Left lung (tissue), 10 donors: ENCODE data around the gene CHCHD1. TPM values are rescaled to one million over a fixed set of nuclear protein-coding genes. Genes with fewer than 3 reads are reported as not detected.
A peak's percentile ranks its signal among the peaks of the same experiment; 100 is the strongest.

ENCODE experiments used
- ATAC-seq: fragments of 200-7000 bp; cut with Tn5 transposase; one replicate; pipeline ENCODE4 v1.9.1; 2020; ENCODE audit warnings: moderate library complexity
- DNase-seq, 4 donors: peaks; one replicate each; pipeline ENCODE4 v3.0.0-alpha.2; 2013 to 2020
- H3K27ac ChIP-seq, 2 donors: fragments of 200-600 bp; sonication (generic) in 1 of 2; one replicate each; pipeline versions ENCODE4 v1.5.0 to v1.8.0; 2020 to 2021
- H3K27me3 ChIP-seq, 2 donors: fragments of 200-600 bp; sonication (generic) in 1 of 2; one replicate each; pipeline versions ENCODE4 v1.5.0 to v1.8.0; 2020 to 2021
- H3K36me3 ChIP-seq, 2 donors: fragments of 200-600 bp; sonication (generic) in 1 of 2; one replicate each; pipeline versions ENCODE4 v1.5.0 to v1.8.0; 2020 to 2021
- H3K4me1 ChIP-seq, 2 donors: fragments of 200-600 bp; one replicate each; pipeline ENCODE4 v1.8.0; 2021
- H3K4me3 ChIP-seq, 2 donors: fragments of 200-600 bp; sonication (generic) in 1 of 2; one replicate each; pipeline versions ENCODE4 v1.5.0 to v1.8.0; 2020 to 2021; ENCODE audit warnings: mild to moderate bottlenecking in 1 of 2
- H3K9me3 ChIP-seq, 2 donors: fragments of 200-600 bp; sonication (generic) in 1 of 2; one replicate each; pipeline versions ENCODE4 v1.5.0 to v1.8.0; 2020 to 2021
- intact Hi-C, 2 donors: fragments of 100-400 bp; cut with DNase I; formaldehyde crosslinking; loops; one replicate each; pipeline versions ENCODE4 v1.11.2 to v1.14.2; 2022
- polyA plus RNA-seq, 6 donors: library from polyadenylated mRNA; unstranded; fragments of 120-200 nt; gene quantifications; one replicate each; pipeline ENCODE4 v1.2.1, GENCODE V29; 2013; ENCODE audit not compliant: insufficient read length in 6 of 6
- total RNA-seq, 2 donors: library from RNA; stranded (reverse); fragmentation: NEBNext Ultra II Directional; extraction: Animal tissue kit (Norgen Biotek cat#: 25700); gene quantifications; one replicate each; pipeline ENCODE4 v1.2.1, GENCODE V29; 2021
- TF ChIP-seq, protein P1 (sequence below), 2 donors: fragments of 200-600 bp; sonication (generic) in 1 of 2; IDR thresholded peaks; one replicate each; pipeline versions ENCODE4 v1.5.0 to v1.8.0; 2021; ENCODE audit warnings: antibody characterized with exemption in 2 of 2
- donor health status: DM: no; HTN: yes; CAD: no.
- donor health status: DM: no; HTN: no; CAD: no.

CHCHD1 gene
- total and polyA plus RNA-seq, 8 donors = 24.8 to 41.5 (median 37.5) TPM

DNA sequence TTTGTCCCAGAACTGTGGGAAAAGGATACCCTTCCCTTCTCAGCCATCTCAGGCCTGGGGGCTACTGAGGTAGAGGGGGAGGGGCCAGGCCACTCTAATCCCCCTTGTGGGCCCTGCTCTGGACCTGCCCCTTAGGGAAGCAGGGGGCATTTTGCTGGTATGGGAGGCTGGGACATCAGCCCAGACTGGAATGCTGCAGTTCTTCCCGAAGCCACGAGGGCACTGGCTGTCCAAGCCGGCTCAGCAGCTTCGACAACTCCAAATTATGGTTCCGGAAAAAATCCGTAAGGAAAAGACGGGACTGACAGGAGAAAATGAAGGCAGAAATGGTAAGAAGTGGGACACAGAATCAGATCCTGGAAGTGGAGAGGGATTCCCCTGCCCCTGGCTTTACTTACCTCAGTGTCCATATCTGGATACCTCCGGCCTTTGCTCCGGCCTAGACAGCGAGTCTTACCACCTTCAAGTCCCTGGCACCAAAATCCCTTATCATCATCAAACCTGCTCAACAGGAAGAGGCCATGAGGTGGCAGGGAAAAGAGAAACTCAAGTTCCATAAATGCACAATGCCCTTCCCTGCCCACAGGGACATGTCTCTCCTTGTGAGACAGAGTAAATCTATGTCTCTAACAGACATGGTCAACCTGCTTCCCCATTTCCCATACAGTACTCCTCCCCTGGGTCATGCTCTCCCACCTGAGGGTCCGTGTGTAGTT lies 20.6 kb downstream of the CHCHD1 start:
- Histone ChIP-seq H3K4me1 (peaks cover 0 to 18% of the 10 kb centered on the region in 2 donors), H3K27ac (no peak overlapping the region), H3K4me3 (no peak overlapping the region), H3K36me3 (peaks cover 0 to 100% of the 10 kb centered on the region in 2 donors), H3K27me3 (no peaks in the 10 kb centered on the region), H3K9me3 (no peaks in the 10 kb centered on the region)
- intact Hi-C loops = no loop called here
- TF ChIP-seq, protein P1, sequence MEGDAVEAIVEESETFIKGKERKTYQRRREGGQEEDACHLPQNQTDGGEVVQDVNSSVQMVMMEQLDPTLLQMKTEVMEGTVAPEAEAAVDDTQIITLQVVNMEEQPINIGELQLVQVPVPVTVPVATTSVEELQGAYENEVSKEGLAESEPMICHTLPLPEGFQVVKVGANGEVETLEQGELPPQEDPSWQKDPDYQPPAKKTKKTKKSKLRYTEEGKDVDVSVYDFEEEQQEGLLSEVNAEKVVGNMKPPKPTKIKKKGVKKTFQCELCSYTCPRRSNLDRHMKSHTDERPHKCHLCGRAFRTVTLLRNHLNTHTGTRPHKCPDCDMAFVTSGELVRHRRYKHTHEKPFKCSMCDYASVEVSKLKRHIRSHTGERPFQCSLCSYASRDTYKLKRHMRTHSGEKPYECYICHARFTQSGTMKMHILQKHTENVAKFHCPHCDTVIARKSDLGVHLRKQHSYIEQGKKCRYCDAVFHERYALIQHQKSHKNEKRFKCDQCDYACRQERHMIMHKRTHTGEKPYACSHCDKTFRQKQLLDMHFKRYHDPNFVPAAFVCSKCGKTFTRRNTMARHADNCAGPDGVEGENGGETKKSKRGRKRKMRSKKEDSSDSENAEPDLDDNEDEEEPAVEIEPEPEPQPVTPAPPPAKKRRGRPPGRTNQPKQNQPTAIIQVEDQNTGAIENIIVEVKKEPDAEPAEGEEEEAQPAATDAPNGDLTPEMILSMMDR (IDR thresholded peaks at IDR 0.05) = no peak
- DNase-seq = no peak
- ATAC-seq = no peak

DNA sequence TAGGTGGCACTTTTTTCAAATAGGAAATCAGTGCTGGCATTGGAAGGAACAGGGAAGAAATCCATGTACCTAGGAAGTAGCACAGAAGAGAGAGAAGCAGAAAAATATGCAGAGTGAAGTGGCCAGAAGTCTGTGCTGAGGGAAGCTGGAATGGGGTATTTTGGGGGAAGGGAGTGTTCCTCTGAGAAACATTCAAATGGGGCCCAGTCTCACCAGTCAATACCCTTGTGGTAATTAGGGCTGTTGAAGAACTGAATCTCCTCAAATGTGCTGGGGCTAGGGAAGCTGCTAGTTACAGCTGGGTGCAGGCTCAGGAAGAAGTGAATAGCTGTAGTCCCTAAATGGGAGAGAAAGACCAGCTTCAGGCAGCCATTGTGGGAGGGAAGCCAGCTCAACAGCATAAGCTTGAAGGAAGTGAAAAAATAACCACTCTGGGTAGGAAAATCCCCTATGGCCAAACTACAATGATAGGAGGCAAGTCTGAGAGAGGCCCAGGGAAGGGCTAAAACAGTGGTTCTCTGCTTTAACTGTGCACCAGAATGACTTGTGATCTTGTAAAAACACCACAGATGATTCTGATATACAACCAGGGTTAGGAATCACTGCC lies 21.9 kb downstream of the CHCHD1 start:
- no peak for DNase-seq
- Histone ChIP-seq H3K4me1 (peaks cover 0 to 25% of the 10 kb centered on the region in 2 donors), H3K27ac (peak overlapping the region in 1 of 2 donors; percentile 1), H3K4me3 (no peak overlapping the region), H3K36me3 (peaks cover 0 to 98% of the 10 kb centered on the region in 2 donors), H3K9me3 (no peaks in the 10 kb centered on the region), H3K27me3 (no peaks in the 10 kb centered on the region)
- no peak for ATAC-seq
- TF ChIP-seq, protein P1 (IDR thresholded peaks at IDR 0.05) = no peak
- intact Hi-C loops = no loop called here

DNA sequence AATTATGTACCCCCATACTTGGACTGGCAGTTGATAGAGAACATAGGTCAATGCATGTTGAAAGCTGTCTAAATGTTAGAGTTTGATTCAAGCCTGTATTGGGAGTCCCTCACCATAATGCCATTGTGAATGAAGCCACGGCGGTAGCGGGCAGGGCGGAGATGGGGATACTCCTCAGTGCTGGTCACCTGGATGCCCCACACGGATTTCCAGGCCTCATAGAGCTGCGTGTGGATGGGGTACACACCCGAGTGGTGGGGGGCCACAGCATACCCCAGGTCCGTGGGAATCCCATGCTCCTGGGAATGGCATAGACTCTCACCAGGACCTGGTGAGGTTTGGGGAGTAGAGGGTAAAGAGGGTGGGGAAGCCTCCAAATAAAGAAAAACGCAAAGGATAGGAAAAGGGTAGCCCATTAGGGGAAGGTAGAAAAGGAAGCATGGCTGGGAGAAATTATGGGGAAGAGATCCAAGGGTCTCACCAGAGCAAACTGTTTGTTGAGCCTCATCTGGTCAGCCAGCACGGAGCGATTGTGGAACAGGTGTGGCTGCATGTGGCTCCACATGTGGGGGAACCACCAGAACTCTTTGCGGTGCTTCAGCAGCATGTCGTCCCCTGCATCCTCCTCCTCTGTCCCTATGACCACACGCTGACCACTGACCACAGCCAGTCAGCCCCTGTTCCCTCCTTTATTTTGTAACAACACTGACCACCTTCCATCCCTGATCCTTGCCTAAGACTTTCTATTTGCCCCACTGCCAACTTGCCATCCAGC lies 24.5 kb downstream of the CHCHD1 start:
- Histone ChIP-seq H3K27me3 (no peaks in the 10 kb centered on the region), H3K36me3 (peaks cover 0 to 78% of the 10 kb centered on the region in 2 donors), H3K4me1 (peaks cover 5 to 45% of the 10 kb centered on the region in 2 donors), H3K27ac (no peak overlapping the region), H3K4me3 (no peak overlapping the region), H3K9me3 (no peaks in the 10 kb centered on the region)
- intact Hi-C loops = no loop called here
- TF ChIP-seq, protein P1 (IDR thresholded peaks at IDR 0.05) = no peak
- DNase-seq = no peak
- no peak for ATAC-seq

DNA sequence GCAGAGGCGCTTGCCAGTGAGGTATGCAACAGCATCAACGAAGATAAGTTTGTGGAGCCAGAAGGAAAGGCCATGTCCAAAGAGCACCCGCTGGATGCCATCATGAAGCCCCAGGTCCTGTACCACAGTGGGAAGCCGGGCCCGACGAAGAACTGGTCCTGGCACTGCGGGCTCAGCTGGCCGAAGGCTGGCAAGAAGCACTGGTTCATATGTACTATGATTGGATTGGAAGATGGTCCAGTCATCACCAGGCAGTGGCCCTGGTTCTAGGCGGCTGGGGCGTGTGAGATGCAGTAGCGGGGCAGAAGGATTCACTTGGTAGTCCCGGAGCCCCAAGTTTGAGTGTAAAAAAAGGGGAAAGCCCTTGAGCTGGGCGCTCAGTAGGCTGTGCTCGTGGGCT lies 25.6 kb downstream of the CHCHD1 start:
- no peak for DNase-seq
- peaks cover 0 to 67% of the 10 kb centered on the region in 2 donors for H3K36me3 ChIP-seq
- peaks cover 5 to 51% of the 10 kb centered on the region in 2 donors for H3K4me1 ChIP-seq
- intact Hi-C loops = no loop called here
- H3K27ac ChIP-seq = no peak overlapping the region
- no peaks in the 10 kb centered on the region for H3K9me3 ChIP-seq
- no peak for ATAC-seq
- H3K27me3 ChIP-seq = no peaks in the 10 kb centered on the region
- H3K4me3 ChIP-seq = no peak overlapping the region
- TF ChIP-seq, protein P1 (IDR thresholded peaks at IDR 0.05) = no peak
